Upper lobe of right lung (tissue), 1 donor: ENCODE data around the gene ARHGAP22. TPM values are rescaled to one million over a fixed set of nuclear protein-coding genes. Genes with fewer than 3 reads are reported as not detected.

Experiments
- ATAC-seq: fragments of 200-7000 bp; cut with Tn5 transposase; one replicate; pipeline ENCODE4 v1.9.1; 2020; ENCODE audit warnings: mild to moderate bottlenecking, moderate library complexity
- DNase-seq: peaks from one replicate; pipeline ENCODE4 v3.0.0-alpha.2; 2020
- H3K27ac ChIP-seq: fragments of 200-600 bp; one replicate; pipeline ENCODE4 v1.8.0; 2022
- H3K27me3 ChIP-seq: fragments of 200-600 bp; one replicate; pipeline ENCODE4 v1.8.0; 2022; ENCODE audit warnings: mild to moderate bottlenecking
- H3K36me3 ChIP-seq: fragments of 200-600 bp; one replicate; pipeline ENCODE4 v1.8.0; 2022
- H3K4me1 ChIP-seq: fragments of 200-600 bp; one replicate; pipeline ENCODE4 v1.8.0; 2022
- H3K4me3 ChIP-seq: fragments of 200-600 bp; one replicate; pipeline ENCODE4 v1.8.0; 2022; ENCODE audit warnings: mild to moderate bottlenecking
- H3K9me3 ChIP-seq: fragments of 200-600 bp; one replicate; pipeline ENCODE4 v1.8.0; 2022
- CTCF ChIP-seq: fragments of 200-600 bp; IDR thresholded peaks from one replicate; pipeline ENCODE4 v1.8.0; 2022; ENCODE audit warnings: antibody characterized with exemption
- intact Hi-C: fragments of 100-400 bp; cut with DNase I; formaldehyde crosslinking; loops from one replicate; pipeline ENCODE4 v1.11.0; 2022
- long read RNA-seq: library from polyadenylated mRNA; unstranded; transcript quantifications from one replicate; pipeline ENCODE4 v2.0.0, GENCODE V29; 2021
- total RNA-seq: library from RNA; stranded (reverse); fragmentation: NEBNext Ultra II Directional; extraction: Animal tissue kit (Norgen Biotek cat#: 25700); gene quantifications from one replicate; pipeline ENCODE4 v1.2.1, GENCODE V29; 2021
- donor health status: DM: no; HTN: yes; CAD: no; lungs with severe emphysema.

The ARHGAP22 gene
- total RNA-seq, result 6.8 TPM
- long read RNA-seq, partial matches to known transcripts, result 0 of 14 reads
- long read RNA-seq, other reads (novel, unspliced or antisense), result 9 of 14 reads

- H3K4me3 ChIP-seq, result peak within 1 kb of the TSS; percentile 41
- no peak within 1 kb of the TSS for H3K27ac ChIP-seq
- no peaks in the 10 kb centered on the region for H3K9me3 ChIP-seq
- peaks cover 4% of the 10 kb centered on the region for H3K4me1 ChIP-seq
- intact Hi-C loops, result no loop called here
- peak; percentile 79 for DNase-seq
- ATAC-seq, result peak; percentile 81
- no peaks in the 10 kb centered on the region for H3K36me3 ChIP-seq
- TF ChIP-seq CTCF, result no peak
- no peaks in the 10 kb centered on the region for H3K27me3 ChIP-seq
These were observed at the start of gene ARHGAP22 for GRCh38 chr10:48604991-48605508. TSS of gene ARHGAP22 (minus strand) at chr10:48605073. CDS start at chr10:48604796, 277 bp downstream.

- intact Hi-C loops, result no loop called here
- Histone ChIP-seq H3K4me1 (peaks cover 8% of the 10 kb centered on the region), H3K9me3 (no peaks in the 10 kb centered on the region), H3K27ac (no peak overlapping the region), H3K36me3 (no peaks in the 10 kb centered on the region), H3K27me3 (no peaks in the 10 kb centered on the region), H3K4me3 (no peak overlapping the region)
- TF ChIP-seq CTCF, result no peak
- ATAC-seq (no peak), DNase-seq (no peak)
These were observed 49.2 kb upstream of the ARHGAP22 start for GRCh38 chr10:48653944-48654698.

- Histone ChIP-seq H3K4me3 (no peak overlapping the region), H3K27ac (no peak overlapping the region), H3K27me3 (no peaks in the 10 kb centered on the region), H3K9me3 (no peaks in the 10 kb centered on the region), H3K36me3 (no peaks in the 10 kb centered on the region), H3K4me1 (peaks cover 8% of the 10 kb centered on the region)
- DNase-seq, result no peak
- intact Hi-C loops, result no loop called here
- TF ChIP-seq CTCF, result no peak
- no peak for ATAC-seq
These were observed 48.5 kb upstream of the ARHGAP22 start for GRCh38 chr10:48653347-48653746.

GRCh38 chr10:48652344-48652743 is 47.5 kb upstream of the ARHGAP22 start:
- intact Hi-C loops, result no loop called here
- Histone ChIP-seq H3K27ac (no peak overlapping the region), H3K27me3 (no peaks in the 10 kb centered on the region), H3K36me3 (no peaks in the 10 kb centered on the region), H3K9me3 (no peaks in the 10 kb centered on the region), H3K4me1 (peaks cover 8% of the 10 kb centered on the region), H3K4me3 (no peak overlapping the region)
- DNase-seq, result no peak
- no peak for TF ChIP-seq CTCF
- ATAC-seq, result no peak

GRCh38 chr10:48651839-48652238 is 47.0 kb upstream of the ARHGAP22 start:
- Histone ChIP-seq H3K27me3 (no peaks in the 10 kb centered on the region), H3K4me3 (no peak overlapping the region), H3K9me3 (no peaks in the 10 kb centered on the region), H3K27ac (no peak overlapping the region), H3K4me1 (peaks cover 8% of the 10 kb centered on the region), H3K36me3 (no peaks in the 10 kb centered on the region)
- TF ChIP-seq CTCF, result no peak
- ATAC-seq, result no peak
- DNase-seq, result no peak
- intact Hi-C loops, result no loop called here
